Skeletal muscle cell (primary cell): ENCODE results near the gene LAMA4.

Experiments used
- DNase-seq: peaks from one replicate; pipeline ENCODE4 v3.0.0-alpha.2; 2010; ENCODE audit warnings: low read depth
- H3K4me3 ChIP-seq: 2 replicates; pipeline ENCODE4 v1.5.1; 2011; ENCODE audit warnings: low read depth, mild to moderate bottlenecking, control low read depth, low read length, moderate library complexity

Gene LAMA4

DNA sequence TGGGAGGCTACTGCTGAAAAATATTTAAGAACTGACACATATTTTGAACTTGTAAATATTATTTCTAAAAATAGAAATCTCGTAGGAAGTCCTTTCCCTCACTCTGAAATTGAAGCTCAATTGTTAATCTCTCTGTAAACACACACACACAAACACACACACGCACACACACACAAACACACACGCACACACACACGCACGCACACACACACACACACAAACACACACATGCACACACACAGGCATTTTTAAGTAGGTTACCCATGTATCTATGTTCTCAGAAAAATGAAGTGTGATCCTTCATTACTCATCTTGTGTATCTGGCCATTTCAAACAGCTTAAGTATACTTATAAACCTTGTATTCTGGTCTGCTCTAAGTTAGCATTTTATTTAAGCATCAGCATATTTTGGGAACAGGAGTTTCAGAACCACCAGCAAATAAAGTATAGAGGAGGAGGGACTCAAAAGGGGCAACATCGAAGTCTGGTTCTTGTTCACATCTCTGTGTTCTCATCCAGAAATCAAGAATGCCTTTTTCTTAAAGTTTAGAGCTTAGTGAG lies 188.9 kb downstream of the LAMA4 start:
- no peak for DNase-seq
- H3K4me3 ChIP-seq = no peak overlapping the region

DNA sequence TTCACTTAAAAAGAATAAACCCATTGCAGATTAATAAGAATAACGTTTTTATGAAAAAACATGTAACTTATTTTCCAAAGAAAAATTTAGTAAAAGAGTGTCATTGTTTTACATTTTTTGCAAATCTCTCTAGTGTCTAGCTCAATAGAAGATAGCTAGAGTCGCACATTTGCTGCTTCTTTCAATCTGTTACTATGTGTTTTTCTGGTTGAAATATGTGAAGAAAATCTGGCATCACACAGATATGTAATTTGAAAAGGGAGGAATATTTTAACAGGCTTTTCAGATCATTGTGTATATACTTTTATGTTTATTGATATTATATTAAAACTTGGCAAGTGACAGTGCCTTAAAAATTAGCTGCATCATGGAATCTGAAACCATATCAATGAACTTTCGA lies 191.4 kb downstream of the LAMA4 start:
- H3K4me3 ChIP-seq = no peak overlapping the region
- DNase-seq = no peak

DNA sequence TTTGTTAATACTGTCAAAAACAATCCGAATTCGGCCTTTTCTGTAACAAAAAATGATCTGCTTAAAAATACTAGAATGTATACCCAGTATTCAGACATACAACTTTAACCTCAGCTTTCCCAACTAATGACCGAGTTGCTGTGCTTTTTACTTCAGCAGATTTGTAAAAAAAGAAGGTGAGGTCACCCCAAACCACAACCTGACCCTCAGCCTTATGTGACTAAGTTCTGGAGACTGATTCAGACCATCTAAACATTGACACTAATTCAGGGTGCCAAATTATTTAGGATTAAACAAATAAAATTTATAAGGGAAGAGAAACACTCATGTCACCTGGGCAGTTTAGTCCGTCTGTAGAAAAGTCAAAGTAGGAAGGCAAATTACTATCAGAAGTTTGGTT lies 192.8 kb downstream of the LAMA4 start:
- peak; percentile 26 for DNase-seq
- H3K4me3 ChIP-seq = no peak overlapping the region
